Endometrium (tissue), 2 donors: ENCODE measurements around the gene PHF21A.
A peak's percentile ranks its signal among the peaks of the same experiment; 100 is the strongest.
"Not testable (repeated sequence)": the region's sequence is repeated elsewhere in the genome, so short reads cannot be mapped to it uniquely, and the experiment has no call there.

ENCODE experiments used
- FAIRE-seq: peaks from 2 replicates; lab custom pipeline; 2012; peaks lifted over from hg19 to GRCh38; lab: Jason Lieb, UNC
- donor health status: control.
- donor health status: control.

PHF21A gene

GRCh38 chr11:46034041-46034440 lies 87.2 kb downstream of the PHF21A start:
- FAIRE-seq: no peak

- FAIRE-seq: no peak
Observed at GRCh38 chr11:46026606-46027293, 94.5 kb downstream of the PHF21A start.

- FAIRE-seq: no peak
Observed at GRCh38 chr11:46020084-46020599, 101.1 kb downstream of the PHF21A start.

GRCh38 chr11:46018651-46019050 lies 102.6 kb downstream of the PHF21A start:
- no peak for FAIRE-seq

- FAIRE-seq: no peak
Observed at GRCh38 chr11:46017341-46017740, 103.9 kb downstream of the PHF21A start.

- no peak for FAIRE-seq
Observed at GRCh38 chr11:46015941-46016340, 105.3 kb downstream of the PHF21A start.

GRCh38 chr11:46014168-46014567 lies 107.1 kb downstream of the PHF21A start:
- not testable (repeated sequence) for FAIRE-seq

GRCh38 chr11:46012185-46012584 lies 109.1 kb downstream of the PHF21A start:
- no peak for FAIRE-seq

- no peak for FAIRE-seq
Observed at GRCh38 chr11:46010100-46010499, 111.2 kb downstream of the PHF21A start.

- no peak for FAIRE-seq
Observed at GRCh38 chr11:46009647-46010046, 111.6 kb downstream of the PHF21A start.

GRCh38 chr11:46006418-46007070 lies 114.7 kb downstream of the PHF21A start:
- FAIRE-seq: peak; percentile 84

GRCh38 chr11:46003572-46003971 lies 117.7 kb downstream of the PHF21A start:
- FAIRE-seq: no peak

- no peak for FAIRE-seq
Observed at GRCh38 chr11:46002189-46002588, 119.1 kb downstream of the PHF21A start.

GRCh38 chr11:46001448-46001914 lies 119.8 kb downstream of the PHF21A start:
- FAIRE-seq: peak; percentile 45

GRCh38 chr11:45997599-45997998 lies 123.7 kb downstream of the PHF21A start:
- no peak for FAIRE-seq

- FAIRE-seq: no peak
Observed at GRCh38 chr11:45995342-45995734, 125.9 kb downstream of the PHF21A start.

- no peak for FAIRE-seq
Observed at GRCh38 chr11:45994371-45995341, 126.6 kb downstream of the PHF21A start.

GRCh38 chr11:45993531-45994001 lies 127.7 kb downstream of the PHF21A start:
- no peak for FAIRE-seq

- FAIRE-seq: no peak
Observed at GRCh38 chr11:45988921-45989320, 132.3 kb downstream of the PHF21A start.

- no peak for FAIRE-seq
Observed at GRCh38 chr11:45985212-45985611, 136.0 kb downstream of the PHF21A start.

GRCh38 chr11:45984192-45984591 lies 137.1 kb downstream of the PHF21A start:
- no peak for FAIRE-seq

GRCh38 chr11:45983471-45983845 lies 137.8 kb downstream of the PHF21A start:
- no peak for FAIRE-seq
